AG09319 (cell line): ENCODE measurements around the gene CALHM6.

ENCODE experiments used
- DNase-seq: peaks from one replicate; pipeline ENCODE4 v3.0.0-alpha.2; 2010; ENCODE audit warnings: low read depth; ENCODE audit errors: extremely low read depth
- CTCF ChIP-seq: IDR thresholded peaks from 2 replicates; pipeline ENCODE4 v1.5.1; 2011; ENCODE audit warnings: low read depth, mild to moderate bottlenecking, inconsistent platforms, low read length, moderate library complexity

Gene CALHM6

DNA sequence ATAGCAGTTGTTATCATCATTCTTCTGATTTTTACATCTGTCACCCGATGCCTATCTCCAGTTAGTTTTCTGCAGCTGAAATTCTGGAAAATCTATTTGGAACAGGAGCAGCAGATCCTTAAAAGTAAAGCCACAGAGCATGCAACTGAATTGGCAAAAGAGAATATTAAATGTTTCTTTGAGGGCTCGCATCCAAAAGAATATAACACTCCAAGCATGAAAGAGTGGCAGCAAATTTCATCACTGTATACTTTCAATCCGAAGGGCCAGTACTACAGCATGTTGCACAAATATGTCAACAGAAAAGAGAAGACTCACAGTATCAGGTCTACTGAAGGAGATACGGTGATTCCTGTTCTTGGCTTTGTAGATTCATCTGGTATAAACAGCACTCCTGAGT is 2.1 kb downstream of the CALHM6 start:
- DNase-seq = no peak
- no peak for TF ChIP-seq CTCF

- no peak for DNase-seq
- TF ChIP-seq CTCF = no peak
Observed at GRCh38 chr6:116465246-116465645, 4.1 kb downstream of the CALHM6 start.

DNA sequence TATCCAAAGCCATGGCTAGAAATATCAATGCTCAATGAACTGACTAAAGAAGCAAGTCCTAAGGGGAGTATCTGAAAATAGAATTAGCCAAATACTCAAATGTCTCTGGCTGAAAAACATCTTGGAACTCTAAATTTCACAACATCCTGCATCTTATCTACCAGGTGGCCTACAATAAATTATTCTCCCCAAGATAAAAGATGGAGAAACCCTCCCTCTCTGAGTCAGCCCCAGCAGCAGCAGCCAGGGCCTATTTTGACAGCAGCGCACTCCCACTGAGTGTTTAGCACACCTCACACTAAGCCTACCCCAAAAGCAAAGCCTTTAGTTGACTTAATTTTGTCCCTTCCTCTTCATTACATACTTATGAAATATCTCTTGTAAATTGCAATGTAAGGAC is 5.9 kb downstream of the CALHM6 start:
- no peak for TF ChIP-seq CTCF
- no peak for DNase-seq

DNA sequence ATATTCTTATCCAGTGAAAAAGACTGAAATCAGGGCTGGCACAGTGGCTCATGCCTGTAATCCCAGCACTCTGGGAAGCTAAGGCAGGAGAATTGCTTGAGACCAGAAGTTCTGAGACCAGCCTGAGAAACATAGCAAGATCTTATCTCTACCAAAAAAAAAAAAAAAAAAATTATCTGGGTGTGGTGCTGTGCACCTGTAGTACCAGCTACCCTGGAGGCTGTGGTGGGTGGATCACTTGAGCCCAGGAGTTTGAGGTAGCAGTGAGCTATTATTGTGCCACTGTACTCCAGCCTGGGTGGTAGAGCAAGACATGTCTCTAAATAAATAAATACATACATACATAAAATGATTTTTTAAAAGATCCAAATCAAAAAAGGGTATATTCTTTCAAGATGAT is 6.3 kb downstream of the CALHM6 start:
- DNase-seq = no peak
- no peak for TF ChIP-seq CTCF

DNA sequence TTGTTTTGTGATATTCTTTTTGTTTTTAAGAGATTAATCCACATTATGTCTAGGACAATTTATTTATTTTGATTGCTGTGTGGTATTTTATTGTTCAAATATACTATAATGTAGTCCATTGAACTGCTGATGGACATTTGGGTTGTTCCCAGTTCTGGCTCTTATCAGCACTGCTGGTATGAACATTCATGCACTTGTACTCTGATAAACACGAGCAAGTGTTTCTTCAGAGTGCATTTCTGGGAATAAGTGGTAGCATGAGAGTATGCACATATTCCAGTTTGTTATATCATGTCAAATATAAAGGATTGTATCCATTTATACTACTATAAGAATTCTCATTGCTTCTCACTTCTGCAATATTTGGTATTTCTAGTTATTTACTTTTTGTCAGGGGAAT is 7.1 kb downstream of the CALHM6 start:
- DNase-seq = no peak
- TF ChIP-seq CTCF = no peak

GRCh38 chr6:116471531-116471930 is 10.4 kb downstream of the CALHM6 start:
- no peak for DNase-seq
- no peak for TF ChIP-seq CTCF

- TF ChIP-seq CTCF = no peak
- no peak for DNase-seq
Observed at GRCh38 chr6:116472706-116473105, 11.5 kb downstream of the CALHM6 start.
